Parathyroid adenoma (tissue), 2 donors: ENCODE results near the gene ADORA1.
A peak's percentile ranks its signal among the peaks of the same experiment; 100 is the strongest.

Experiments
- H2AFZ ChIP-seq: fragments of 300-600 bp; sonication (generic); one replicate; pipeline ENCODE4 v1.7.0; 2017; ENCODE audit warnings: antibody characterized with exemption, mild to moderate bottlenecking
- H3K27ac ChIP-seq: fragments of 300-600 bp; sonication (generic); one replicate; pipeline ENCODE4 v1.7.0; 2017
- H3K27me3 ChIP-seq: fragments of 300-600 bp; sonication (generic); one replicate; pipeline ENCODE4 v1.7.0; 2017; ENCODE audit warnings: low read length; ENCODE audit not compliant: control insufficient read depth, insufficient read depth
- H3K36me3 ChIP-seq: fragments of 300-600 bp; sonication (generic); one replicate; pipeline ENCODE4 v1.7.0; 2017; ENCODE audit warnings: low read length; ENCODE audit not compliant: control insufficient read depth, insufficient read depth
- H3K4me1 ChIP-seq: fragments of 300-600 bp; sonication (generic); one replicate; pipeline ENCODE4 v1.7.0; 2017; ENCODE audit warnings: control low read depth
- H3K4me2 ChIP-seq: fragments of 300-600 bp; sonication (generic); one replicate; pipeline ENCODE4 v1.7.0; 2017; ENCODE audit warnings: low read length
- H3K4me3 ChIP-seq: fragments of 300-600 bp; sonication (generic); one replicate; pipeline ENCODE4 v1.7.0; 2017; ENCODE audit warnings: low read depth, low read length
- H3K79me2 ChIP-seq: fragments of 300-600 bp; sonication (generic); one replicate; pipeline ENCODE4 v1.7.0; 2017; ENCODE audit warnings: control low read depth
- H3K9ac ChIP-seq: fragments of 300-600 bp; sonication (generic); one replicate; pipeline ENCODE4 v1.7.0; 2017; ENCODE audit warnings: mild to moderate bottlenecking
- H3K9me3 ChIP-seq: fragments of 300-600 bp; sonication (generic); one replicate; pipeline ENCODE4 v1.7.0; 2017; ENCODE audit warnings: low read length; ENCODE audit not compliant: control insufficient read depth
- CTCF ChIP-seq: fragments of 300-600 bp; sonication (generic); IDR thresholded peaks from one replicate; pipeline ENCODE4 v1.7.0; 2017; ENCODE audit warnings: antibody characterized with exemption, mild to moderate bottlenecking
- donor health status: primary hyperparathyroidism.

Gene ADORA1

GRCh38 chr1:203146537-203146936 is 19.0 kb downstream of the ADORA1 start:
- no peaks in the 10 kb centered on the region for H3K79me2 ChIP-seq
- no peak for TF ChIP-seq CTCF
- H3K4me3 ChIP-seq: no peak overlapping the region
- H2AFZ ChIP-seq: peak overlapping the region; percentile 53
- H3K4me1 ChIP-seq: peaks cover 42% of the 10 kb centered on the region
- H3K9me3 ChIP-seq: no peaks in the 10 kb centered on the region
- peak overlapping the region; percentile 0 for H3K4me2 ChIP-seq
- peak overlapping the region; percentile 87 for H3K27ac ChIP-seq
- H3K36me3 ChIP-seq: no peaks in the 10 kb centered on the region
- H3K27me3 ChIP-seq: no peaks in the 10 kb centered on the region
- no peak overlapping the region for H3K9ac ChIP-seq

GRCh38 chr1:203147376-203147775 is 19.9 kb downstream of the ADORA1 start:
- no peak for TF ChIP-seq CTCF
- H3K9ac ChIP-seq: no peak overlapping the region
- peak overlapping the region; percentile 87 for H3K27ac ChIP-seq
- H3K4me1 ChIP-seq: peaks cover 48% of the 10 kb centered on the region
- H3K36me3 ChIP-seq: no peaks in the 10 kb centered on the region
- H3K9me3 ChIP-seq: no peaks in the 10 kb centered on the region
- no peaks in the 10 kb centered on the region for H3K79me2 ChIP-seq
- H3K4me3 ChIP-seq: no peak overlapping the region
- H2AFZ ChIP-seq: no peak overlapping the region
- no peak overlapping the region for H3K4me2 ChIP-seq
- H3K27me3 ChIP-seq: no peaks in the 10 kb centered on the region

GRCh38 chr1:203148127-203148526 is 20.6 kb downstream of the ADORA1 start:
- Histone ChIP-seq H3K27me3 (no peaks in the 10 kb centered on the region), H3K9me3 (no peaks in the 10 kb centered on the region), H3K9ac (no peak overlapping the region), H3K79me2 (no peaks in the 10 kb centered on the region), H3K4me2 (no peak overlapping the region), H3K4me1 (peaks cover 56% of the 10 kb centered on the region), H2AFZ (no peak overlapping the region), H3K36me3 (no peaks in the 10 kb centered on the region), H3K4me3 (no peak overlapping the region), H3K27ac (peak overlapping the region; percentile 87)
- peak; percentile 34 for TF ChIP-seq CTCF

- H3K27me3 ChIP-seq: no peaks in the 10 kb centered on the region
- peaks cover 60% of the 10 kb centered on the region for H3K4me1 ChIP-seq
- no peak overlapping the region for H3K4me3 ChIP-seq
- peak overlapping the region; percentile 12 for H3K4me2 ChIP-seq
- H3K79me2 ChIP-seq: no peaks in the 10 kb centered on the region
- no peak overlapping the region for H2AFZ ChIP-seq
- peak overlapping the region; percentile 98 for H3K27ac ChIP-seq
- no peak for TF ChIP-seq CTCF
- H3K36me3 ChIP-seq: no peaks in the 10 kb centered on the region
- no peaks in the 10 kb centered on the region for H3K9me3 ChIP-seq
- H3K9ac ChIP-seq: no peak overlapping the region
These were observed 21.1 kb downstream of the ADORA1 start for GRCh38 chr1:203148579-203148978.

GRCh38 chr1:203149188-203149840 is 21.8 kb downstream of the ADORA1 start:
- Histone ChIP-seq H3K9ac (no peak overlapping the region), H3K27me3 (no peaks in the 10 kb centered on the region)

More at GRCh38 chr1:203149188-203149840, 21.8 kb downstream of the ADORA1 start:
- Histone ChIP-seq H3K27ac (peak overlapping the region; percentile 98), H3K9me3 (no peaks in the 10 kb centered on the region), H3K79me2 (no peaks in the 10 kb centered on the region), H3K4me3 (no peak overlapping the region), H3K4me1 (peaks cover 65% of the 10 kb centered on the region), H2AFZ (no peak overlapping the region), H3K4me2 (no peak overlapping the region), H3K36me3 (no peaks in the 10 kb centered on the region)
- TF ChIP-seq CTCF: no peak
